ENCODE data around the gene ZFYVE27.
A peak's percentile ranks its signal among the peaks of the same experiment; 100 is the strongest.

ZFYVE27 gene

GRCh38 chr10:97754726-97755125 is 17.8 kb downstream of the ZFYVE27 start:
- TF ChIP-seq NFIC (IDR thresholded peaks at IDR 0.05) (no peak), FOXM1 (IDR thresholded peaks at IDR 0.05; ENCODE audit: borderline replicate concordance, low read depth) (no peak), TEAD4 (IDR thresholded peaks at IDR 0.05) (no peak), CEBPB (IDR thresholded peaks at IDR 0.05) (no peak), ZBTB7A (IDR thresholded peaks at IDR 0.05; ENCODE audit: low read depth) (no peak), MAX (IDR thresholded peaks at IDR 0.05) (no peak)

- TF ChIP-seq CREB1 (IDR thresholded peaks at IDR 0.05; ENCODE audit: low read depth) (no peak), USF1 (IDR thresholded peaks at IDR 0.05) (no peak), NFIC (IDR thresholded peaks at IDR 0.05) (no peak), ZBTB7A (IDR thresholded peaks at IDR 0.05; ENCODE audit: low read depth) (no peak), TCF12 (IDR thresholded peaks at IDR 0.05; ENCODE audit: low read depth) (no peak), RAD21 (IDR thresholded peaks at IDR 0.05; ENCODE audit: low read depth) (no peak), TEAD4 (IDR thresholded peaks at IDR 0.05) (no peak), YY1 (IDR thresholded peaks at IDR 0.05; ENCODE audit: low read depth) (no peak), FOXM1 (IDR thresholded peaks at IDR 0.05; ENCODE audit: borderline replicate concordance, low read depth) (no peak), EP300 (IDR thresholded peaks at IDR 0.05; ENCODE audit: borderline replicate concordance) (no peak), CEBPB (IDR thresholded peaks at IDR 0.05) (no peak), REST (IDR thresholded peaks at IDR 0.05; ENCODE audit: low read depth) (no peak)
These were observed 18.8 kb downstream of the ZFYVE27 start for GRCh38 chr10:97755718-97756117.

GRCh38 chr10:97757471-97757870 is 20.5 kb downstream of the ZFYVE27 start:
- TF ChIP-seq REST (IDR thresholded peaks at IDR 0.05; ENCODE audit: low read depth), result no peak
- no peak for TF ChIP-seq USF1 (IDR thresholded peaks at IDR 0.05)
- TF ChIP-seq RAD21 (IDR thresholded peaks at IDR 0.05; ENCODE audit: low read depth), result no peak
- no peak for TF ChIP-seq NFIC (IDR thresholded peaks at IDR 0.05)
- no peak for TF ChIP-seq ZBTB7A (IDR thresholded peaks at IDR 0.05; ENCODE audit: low read depth)
- no peak for TF ChIP-seq TAF1 (IDR thresholded peaks at IDR 0.05; ENCODE audit: low read depth)
- TF ChIP-seq CREB1 (IDR thresholded peaks at IDR 0.05; ENCODE audit: low read depth), result no peak
- no peak for TF ChIP-seq MAX (IDR thresholded peaks at IDR 0.05)
- no peak for TF ChIP-seq YY1 (IDR thresholded peaks at IDR 0.05; ENCODE audit: low read depth)
- TF ChIP-seq EGR1 (IDR thresholded peaks at IDR 0.05), result no peak
- no peak for TF ChIP-seq FOXM1 (IDR thresholded peaks at IDR 0.05; ENCODE audit: borderline replicate concordance, low read depth)
- no peak for TF ChIP-seq EP300 (IDR thresholded peaks at IDR 0.05; ENCODE audit: borderline replicate concordance)
- TF ChIP-seq TEAD4 (IDR thresholded peaks at IDR 0.05), result no peak
- TF ChIP-seq TCF12 (IDR thresholded peaks at IDR 0.05; ENCODE audit: low read depth), result no peak
- TF ChIP-seq CEBPB (IDR thresholded peaks at IDR 0.05), result no peak

- TF ChIP-seq RAD21 (IDR thresholded peaks at IDR 0.05; ENCODE audit: low read depth) (peak; percentile 80), MAX (IDR thresholded peaks at IDR 0.05) (no peak)
These were observed 22.4 kb downstream of the ZFYVE27 start for GRCh38 chr10:97759158-97759887.

GRCh38 chr10:97759946-97760345 is 23.0 kb downstream of the ZFYVE27 start:
- TF ChIP-seq TAF1 (IDR thresholded peaks at IDR 0.05; ENCODE audit: low read depth) (no peak), NFIC (IDR thresholded peaks at IDR 0.05) (no peak), TEAD4 (IDR thresholded peaks at IDR 0.05) (no peak), EP300 (IDR thresholded peaks at IDR 0.05; ENCODE audit: borderline replicate concordance) (no peak), USF1 (IDR thresholded peaks at IDR 0.05) (no peak), MAX (IDR thresholded peaks at IDR 0.05) (no peak), REST (IDR thresholded peaks at IDR 0.05; ENCODE audit: low read depth) (no peak), CEBPB (IDR thresholded peaks at IDR 0.05) (no peak), CREB1 (IDR thresholded peaks at IDR 0.05; ENCODE audit: low read depth) (no peak), TCF12 (IDR thresholded peaks at IDR 0.05; ENCODE audit: low read depth) (no peak), EGR1 (IDR thresholded peaks at IDR 0.05) (no peak), FOXM1 (IDR thresholded peaks at IDR 0.05; ENCODE audit: borderline replicate concordance, low read depth) (no peak), YY1 (IDR thresholded peaks at IDR 0.05; ENCODE audit: low read depth) (no peak), RAD21 (IDR thresholded peaks at IDR 0.05; ENCODE audit: low read depth) (no peak)
